ENCODE measurements around the gene AGK. TPM values are rescaled to one million over a fixed set of nuclear protein-coding genes. Genes with fewer than 3 reads are reported as not detected.

The AGK gene
- total RNA-seq, 1 experiment from 2014 or later = 38.2 TPM

GRCh38 chr7:141528399-141528798, 22.8 kb upstream of the AGK start:
- no peaks in the 10 kb centered on the region for H3K4me1 ChIP-seq (ENCODE audit: insufficient read depth, low read length)
- no peak overlapping the region for H3K27ac ChIP-seq (ENCODE audit: low read length)
- no peak overlapping the region for H3K4me2 ChIP-seq (ENCODE audit: low read length)
- peaks cover 39% of the 10 kb centered on the region for H3K27me3 ChIP-seq (ENCODE audit: low read length)
- intact Hi-C loops (cut with micrococcal nuclease) = no loop called here
- H3K9me2 ChIP-seq (replicated peaks; ENCODE audit: low read length) = no peaks in the 10 kb centered on the region
- H3K79me2 ChIP-seq (ENCODE audit: low read length) = no peaks in the 10 kb centered on the region
- no peak overlapping the region for H2AFZ ChIP-seq (ENCODE audit: low read length)
- no peaks in the 10 kb centered on the region for H3K36me3 ChIP-seq (ENCODE audit: low read depth, low read length)
- H4K20me1 ChIP-seq (ENCODE audit: low read length) = no peaks in the 10 kb centered on the region
- ChIA-PET POLR2A (ENCODE audit: unreplicated experiment) (interaction anchor here (0.6 kb wide), 1 partner anchor 659 kb away, joined by 4 read pairs; no protein-coding TSS in a partner anchor), CTCF (no interaction called here)
- no peak for ATAC-seq
- TF ChIP-seq EZH2 (IDR thresholded peaks at IDR 0.05; ENCODE audit: low read length, unreplicated experiment) = no peak
- no peak for TF ChIP-seq CTCF (conservative IDR thresholded peaks at IDR 0.05; ENCODE audit: low read depth, low read length)
- no peak for TF ChIP-seq EZH2phosphoT487 (IDR thresholded peaks at IDR 0.05; ENCODE audit: borderline replicate concordance, low read length)
- DNase-seq = no peak
- BruUV-seq (replicated peaks) = no TSS peak
- H3K9ac ChIP-seq (ENCODE audit: low read length) = no peak overlapping the region
- no peak overlapping the region for H3K4me3 ChIP-seq (ENCODE audit: low read length)
- H3F3A ChIP-seq (ENCODE audit: low read length, unreplicated experiment) = no peaks in the 10 kb centered on the region
- no peaks in the 10 kb centered on the region for H3K9me3 ChIP-seq (ENCODE audit: low read length)

GRCh38 chr7:141533149-141533949, 17.9 kb upstream of the AGK start:
- BruUV-seq (replicated peaks) = no TSS peak
- Histone ChIP-seq H3K27ac (ENCODE audit: low read length) (no peak overlapping the region), H3K9me2 (replicated peaks; ENCODE audit: low read length) (no peaks in the 10 kb centered on the region), H4K20me1 (ENCODE audit: low read length) (no peaks in the 10 kb centered on the region), H3K4me3 (ENCODE audit: low read length) (no peak overlapping the region), H3K79me2 (ENCODE audit: low read length) (no peaks in the 10 kb centered on the region), H3K27me3 (ENCODE audit: low read length) (peaks cover 21% of the 10 kb centered on the region), H3K4me2 (ENCODE audit: low read length) (no peak overlapping the region), H3K9ac (ENCODE audit: low read length) (no peak overlapping the region), H2AFZ (ENCODE audit: low read length) (no peak overlapping the region), H3K9me3 (ENCODE audit: low read length) (no peaks in the 10 kb centered on the region), H3K4me1 (ENCODE audit: insufficient read depth, low read length) (no peaks in the 10 kb centered on the region), H3F3A (ENCODE audit: low read length, unreplicated experiment) (no peaks in the 10 kb centered on the region), H3K36me3 (ENCODE audit: low read depth, low read length) (no peaks in the 10 kb centered on the region)
- CTCF ChIA-PET = interaction anchor here (0.6 to 0.7 kb wide), 4 partner anchors 19 to 546 kb away, joined by 3 to 6 read pairs (median 4); no protein-coding TSS in a partner anchor
- TF ChIP-seq EZH2phosphoT487 (IDR thresholded peaks at IDR 0.05; ENCODE audit: borderline replicate concordance, low read length) (no peak), CTCF (conservative IDR thresholded peaks at IDR 0.05; ENCODE audit: low read depth, low read length) (peak; percentile 96)
- POLR2A ChIA-PET (ENCODE audit: unreplicated experiment) = no interaction called here
- intact Hi-C loops (cut with micrococcal nuclease) = loop anchor here (2.0 to 10.0 kb wide), 5 partner anchors 117 to 807 kb away; partner anchors contain the start of genes MRPS33 and TMEM178B
- ATAC-seq (peak; percentile 94), DNase-seq (peak; percentile 78)
